ENCODE results near the gene PHOSPHO2.
"Not testable (repeated sequence)": the region's sequence is repeated elsewhere in the genome, so short reads cannot be mapped to it uniquely, and the experiment has no call there.

The PHOSPHO2 gene

GRCh38 chr2:169683425-169684134 lies 10.7 kb upstream of the PHOSPHO2 start:
- no peak for DNase-seq (ENCODE audit: low read depth in 4 of 4, low spot score in 1 of 4)

GRCh38 chr2:169684135-169684565 lies 10.1 kb upstream of the PHOSPHO2 start:
- no peak for DNase-seq (ENCODE audit: low read depth in 4 of 4, low spot score in 1 of 4)

GRCh38 chr2:169684712-169685111 lies 9.6 kb upstream of the PHOSPHO2 start:
- DNase-seq (ENCODE audit: low read depth in 4 of 4, low spot score in 1 of 4), result not testable (repeated sequence)

- DNase-seq (ENCODE audit: low read depth in 4 of 4, low spot score in 1 of 4), result not testable (repeated sequence)
Observed at GRCh38 chr2:169686825-169687224, 7.4 kb upstream of the PHOSPHO2 start.

- DNase-seq (ENCODE audit: low read depth in 4 of 4, low spot score in 1 of 4), result not testable (repeated sequence)
Observed at GRCh38 chr2:169687943-169688342, 6.3 kb upstream of the PHOSPHO2 start.

- DNase-seq (ENCODE audit: low read depth in 4 of 4, low spot score in 1 of 4), result no peak
Observed at GRCh38 chr2:169690958-169691357, 3.3 kb upstream of the PHOSPHO2 start.

- no peak for DNase-seq (ENCODE audit: low read depth in 4 of 4, low spot score in 1 of 4)
Observed at GRCh38 chr2:169692718-169693117, 1.6 kb upstream of the PHOSPHO2 start.

GRCh38 chr2:169693360-169693759 lies 909 bp upstream of the PHOSPHO2 start:
- no peak for DNase-seq (ENCODE audit: low read depth in 4 of 4, low spot score in 1 of 4)

GRCh38 chr2:169694894-169695260 lies 608 bp downstream of the PHOSPHO2 start:
- DNase-seq (ENCODE audit: low read depth in 4 of 4, low spot score in 1 of 4), result no peak

- DNase-seq (ENCODE audit: low read depth in 4 of 4, low spot score in 1 of 4), result no peak
Observed at GRCh38 chr2:169696381-169696780, 2.1 kb downstream of the PHOSPHO2 start.

- DNase-seq (ENCODE audit: low read depth in 4 of 4, low spot score in 1 of 4), result not testable (repeated sequence)
Observed at GRCh38 chr2:169699173-169699572, 4.9 kb downstream of the PHOSPHO2 start.

GRCh38 chr2:169702996-169703395 lies 8.7 kb downstream of the PHOSPHO2 start:
- no peak for DNase-seq (ENCODE audit: low read depth in 4 of 4, low spot score in 1 of 4)

- no peak for DNase-seq (ENCODE audit: low read depth in 4 of 4, low spot score in 1 of 4)
Observed at GRCh38 chr2:169704160-169704708, 10.0 kb downstream of the PHOSPHO2 start.

- DNase-seq (ENCODE audit: low read depth in 4 of 4, low spot score in 1 of 4), result no peak
Observed at GRCh38 chr2:169705927-169706326, 11.7 kb downstream of the PHOSPHO2 start.

GRCh38 chr2:169707626-169708025 lies 13.4 kb downstream of the PHOSPHO2 start:
- no peak for DNase-seq (ENCODE audit: low read depth in 4 of 4, low spot score in 1 of 4)

GRCh38 chr2:169709331-169709730 lies 15.1 kb downstream of the PHOSPHO2 start:
- DNase-seq (ENCODE audit: low read depth in 4 of 4, low spot score in 1 of 4), result no peak

- DNase-seq (ENCODE audit: low read depth in 4 of 4, low spot score in 1 of 4), result no peak
Observed at GRCh38 chr2:169709981-169710380, 15.7 kb downstream of the PHOSPHO2 start.

GRCh38 chr2:169711751-169712509 lies 17.7 kb downstream of the PHOSPHO2 start:
- no peak for DNase-seq (ENCODE audit: low read depth in 4 of 4, low spot score in 1 of 4)

GRCh38 chr2:169712791-169713227 lies 18.5 kb downstream of the PHOSPHO2 start:
- DNase-seq (ENCODE audit: low read depth in 4 of 4, low spot score in 1 of 4), result no peak

GRCh38 chr2:169713331-169713730 lies 19.1 kb downstream of the PHOSPHO2 start:
- DNase-seq (ENCODE audit: low read depth in 4 of 4, low spot score in 1 of 4), result no peak

- no peak for DNase-seq (ENCODE audit: low read depth in 4 of 4, low spot score in 1 of 4)
Observed at GRCh38 chr2:169714699-169715098, 20.4 kb downstream of the PHOSPHO2 start.

All from stimulated activated CD4-positive, alpha-beta T cell treated with anti-CD3 and anti-CD28 coated beads, Interleukin-1b, Interleukin-23, amount 100 ng/mL, for 24 hours (primary cell).